Lung (tissue), 12 donors: ENCODE measurements around the gene TEX51. TPM values are rescaled to one million over a fixed set of nuclear protein-coding genes. Genes with fewer than 3 reads are reported as not detected.

ENCODE experiments used
- ATAC-seq: fragments of 200-7000 bp; cut with Tn5 transposase; one replicate; pipeline ENCODE4 v1.9.1; 2020; ENCODE audit warnings: moderate number of reproducible peaks; ENCODE audit not compliant: insufficient read depth, low FRiP score
- DNase-seq, 3 donors: peaks; one replicate each; pipeline ENCODE4 v3.0.0-alpha.2; 2013 to 2017
- H3K27ac ChIP-seq, 2 donors: one replicate each; pipeline ENCODE4 v1.5.1; 2013; ENCODE audit warnings: mild to moderate bottlenecking in 2 of 2, moderate library complexity in 2 of 2, control low read depth in 1 of 2, inconsistent platforms in 1 of 2, low read depth in 1 of 2, low read length in 1 of 2
- H3K27me3 ChIP-seq, 3 donors: one replicate each; pipeline ENCODE4 v1.5.1; 2013; ENCODE audit warnings: low read length in 2 of 3; ENCODE audit not compliant: control insufficient read depth in 3 of 3, insufficient read depth in 3 of 3
- H3K36me3 ChIP-seq, 4 donors: one replicate each; pipeline ENCODE4 v1.5.1; 2013; ENCODE audit warnings: low read length in 4 of 4, mild to moderate bottlenecking in 1 of 4, moderate library complexity in 1 of 4; ENCODE audit not compliant: control insufficient read depth in 4 of 4, insufficient read depth in 4 of 4
- H3K4me1 ChIP-seq, 5 donors: one replicate each; pipeline ENCODE4 v1.5.1; 2013; ENCODE audit warnings: low read length in 5 of 5, mild to moderate bottlenecking in 2 of 5, moderate library complexity in 1 of 5; ENCODE audit not compliant: control insufficient read depth in 5 of 5, insufficient read depth in 5 of 5
- H3K4me3 ChIP-seq: one replicate; pipeline ENCODE4 v1.5.1; 2013; ENCODE audit warnings: mild to moderate bottlenecking, control low read depth, moderate library complexity
- H3K9ac ChIP-seq, 2 donors: one replicate each; pipeline ENCODE4 v1.5.1; 2013; ENCODE audit warnings: low read length in 2 of 2, control low read depth in 1 of 2; ENCODE audit not compliant: insufficient read depth in 1 of 2
- H3K9me3 ChIP-seq, 4 donors: one replicate each; pipeline ENCODE4 v1.5.1; 2013; ENCODE audit warnings: low read length in 3 of 4, mild to moderate bottlenecking in 1 of 4, moderate library complexity in 1 of 4; ENCODE audit not compliant: control insufficient read depth in 4 of 4, insufficient read depth in 3 of 4
- CTCF ChIP-seq: IDR thresholded peaks from 2 replicates; pipeline ENCODE4 v1.5.1; 2012; ENCODE audit warnings: mild to moderate bottlenecking; ENCODE audit errors: control extremely low read depth, extremely low read depth
- WGBS, 2 donors: extraction: QIAGEN DNeasy Blood & Tissue Kit; methylation state at CpG; one replicate each; pipeline ENCODE4 v1.1.7; 2013; 5-methylcytosine and 5-hydroxymethylcytosine counted together
- polyA plus RNA-seq, 2 donors: library from polyadenylated mRNA; stranded (reverse); fragments of 200-250 nt; gene quantifications; one replicate each; pipeline ENCODE4 v1.2.1, GENCODE V29; 2013
- total RNA-seq, 2 donors: library from RNA; depleted of rRNA in 1 of 2; stranded (reverse); fragments of >200 nt in 1 of 2; gene quantifications; one replicate each; pipeline ENCODE4 v1.2.1, GENCODE V29; 2014 to 2021
- donor health status: control.
- donor health status: control.
- donor health status: Bipolar disorder and iron deficiency.
- donor health status: healthy.
- donor health status: DM: yes; HTN: yes; CAD: no.

Gene TEX51
- total and polyA plus RNA-seq, 4 donors = not detected

GRCh38 chr2:126896471-126896870 is 2.2 kb upstream of the TEX51 start:
- WGBS, 2 donors = 82 to 89% methylated on average over 4 of the region's 4 CpGs
- DNase-seq = no peak
- no peak for ATAC-seq

DNA sequence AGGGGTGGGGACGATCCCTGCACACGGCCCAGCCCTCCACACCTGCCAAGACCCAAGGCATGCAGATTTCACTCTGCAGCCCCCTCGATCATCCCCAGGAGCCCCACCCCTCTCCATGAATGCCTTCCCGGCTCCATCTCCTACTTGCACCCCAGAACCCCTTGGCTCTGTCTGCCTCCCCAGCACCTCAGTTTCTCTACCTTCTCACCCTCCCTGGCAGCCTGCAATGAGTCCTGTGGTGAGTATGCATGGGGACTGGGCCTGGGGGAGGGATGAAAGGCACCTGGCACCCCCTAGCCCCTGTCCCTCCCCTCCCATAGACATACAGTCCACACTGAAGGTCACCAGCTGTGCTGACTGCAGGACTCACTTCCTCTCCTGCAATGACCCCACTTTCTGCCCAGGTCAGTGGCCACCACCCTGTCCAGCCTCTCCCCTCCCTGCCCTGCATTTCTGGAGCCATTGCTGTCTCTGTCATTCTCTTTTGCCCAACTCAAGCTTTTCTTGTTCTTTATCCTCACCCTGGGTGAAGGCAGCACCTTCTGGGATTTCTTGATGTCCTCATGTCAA is 1.0 kb downstream of the TEX51 start:
- Histone ChIP-seq H3K4me3 (no peak overlapping the region), H3K27me3 (no peaks in the 10 kb centered on the region), H3K9me3 (peaks cover 0 to 9% (median 0%) of the 10 kb centered on the region in 4 donors), H3K9ac (no peak overlapping the region), H3K4me1 (no peaks in the 10 kb centered on the region), H3K36me3 (no peaks in the 10 kb centered on the region), H3K27ac (no peak overlapping the region)
- ATAC-seq (no peak), DNase-seq (no peak)
- WGBS, 2 donors = 90 to 91% methylated on average over 4 of the region's 4 CpGs
- no peak for TF ChIP-seq CTCF

More at GRCh38 chr2:126896471-126896870, 2.2 kb upstream of the TEX51 start:
- Histone ChIP-seq H3K4me3 (no peak overlapping the region), H3K27me3 (no peaks in the 10 kb centered on the region), H3K4me1 (no peaks in the 10 kb centered on the region), H3K9ac (no peak overlapping the region), H3K27ac (no peak overlapping the region), H3K36me3 (no peaks in the 10 kb centered on the region), H3K9me3 (no peaks in the 10 kb centered on the region)
- no peak for TF ChIP-seq CTCF

- no peak for TF ChIP-seq CTCF
- no peaks in the 10 kb centered on the region for H3K4me1 ChIP-seq
- 83 to 88% methylated on average over 9 of the region's 9 CpGs for WGBS, 2 donors
- no peak for ATAC-seq
- H3K27ac ChIP-seq = no peak overlapping the region
- no peaks in the 10 kb centered on the region for H3K36me3 ChIP-seq
- H3K4me3 ChIP-seq = no peak overlapping the region
- H3K9me3 ChIP-seq = peaks cover 0 to 9% (median 0%) of the 10 kb centered on the region in 4 donors
- no peaks in the 10 kb centered on the region for H3K27me3 ChIP-seq
- H3K9ac ChIP-seq = no peak overlapping the region
- DNase-seq = no peak
Observed at GRCh38 chr2:126900646-126901319, 2.1 kb downstream of the TEX51 start.
